ENCODE measurements around the gene SYNDIG1. TPM values are rescaled to one million over a fixed set of nuclear protein-coding genes. Genes with fewer than 3 reads are reported as not detected.

Gene SYNDIG1
- total RNA-seq, 4 donors from 2014 or later = 0.20 to 1.3 (median 0.66) TPM; not detected in 1

GRCh38 chr20:24672181-24672880 is 202.9 kb downstream of the SYNDIG1 start:
- H3K27ac ChIP-seq = no peak overlapping the region
- TF ChIP-seq CTCF (IDR thresholded peaks at IDR 0.05 in 4 of 5, conservative IDR thresholded peaks at IDR 0.05 in 1 of 5) (no peak), POLR2A (IDR thresholded peaks at IDR 0.05) (no peak)
- no peaks in the 10 kb centered on the region for H3K9me3 ChIP-seq
- H3K27me3 ChIP-seq = no peaks in the 10 kb centered on the region
- H3K4me3 ChIP-seq = no peak overlapping the region
- H3K36me3 ChIP-seq = no peaks in the 10 kb centered on the region
- in situ Hi-C loops (cut with MboI; ENCODE audit: low sequenced_read_pairs in 4 of 4) = loop anchor here in 1 of 4 donors (25.0 kb wide), 1 partner anchor 110 kb away; no protein-coding TSS in a partner anchor
- DNase-seq (no peak), ATAC-seq (no peak)
- intact Hi-C loops (cut with DNase I; ENCODE audit: low total_unique reads) = no loop called here
- H3K4me1 ChIP-seq = no peaks in the 10 kb centered on the region

GRCh38 chr20:24672886-24673677 is 203.7 kb downstream of the SYNDIG1 start:
- Histone ChIP-seq H3K4me1 (no peaks in the 10 kb centered on the region), H3K27ac (no peak overlapping the region), H3K4me3 (no peak overlapping the region), H3K9me3 (no peaks in the 10 kb centered on the region), H3K36me3 (no peaks in the 10 kb centered on the region), H3K27me3 (no peaks in the 10 kb centered on the region)
- TF ChIP-seq CTCF (IDR thresholded peaks at IDR 0.05 in 4 of 5, conservative IDR thresholded peaks at IDR 0.05 in 1 of 5) = no peak
- no peak for TF ChIP-seq POLR2A (IDR thresholded peaks at IDR 0.05)
- in situ Hi-C loops (cut with MboI; ENCODE audit: low sequenced_read_pairs in 4 of 4) (loop anchor here in 1 of 4 donors (25.0 kb wide), 1 partner anchor 111 kb away; no protein-coding TSS in a partner anchor), intact Hi-C loops (cut with DNase I; ENCODE audit: low total_unique reads) (no loop called here)
- DNase-seq = no peak
- no peak for ATAC-seq

GRCh38 chr20:24673678-24674570 is 204.5 kb downstream of the SYNDIG1 start:
- H3K9me3 ChIP-seq = no peaks in the 10 kb centered on the region
- no peak overlapping the region for H3K27ac ChIP-seq
- in situ Hi-C loops (cut with MboI; ENCODE audit: low sequenced_read_pairs in 4 of 4) (loop anchor here in 1 of 4 donors (25.0 kb wide), 1 partner anchor 112 kb away; no protein-coding TSS in a partner anchor), intact Hi-C loops (cut with DNase I; ENCODE audit: low total_unique reads) (no loop called here)
- DNase-seq (no peak), ATAC-seq (no peak)
- no peak for TF ChIP-seq CTCF (IDR thresholded peaks at IDR 0.05 in 4 of 5, conservative IDR thresholded peaks at IDR 0.05 in 1 of 5)
- TF ChIP-seq POLR2A (IDR thresholded peaks at IDR 0.05) = no peak
- no peaks in the 10 kb centered on the region for H3K36me3 ChIP-seq
- no peak overlapping the region for H3K4me3 ChIP-seq
- H3K4me1 ChIP-seq = no peaks in the 10 kb centered on the region
- no peaks in the 10 kb centered on the region for H3K27me3 ChIP-seq

GRCh38 chr20:24674921-24675605 is 205.6 kb downstream of the SYNDIG1 start:
- H3K9me3 ChIP-seq = no peaks in the 10 kb centered on the region
- intact Hi-C loops (cut with DNase I; ENCODE audit: low total_unique reads) (no loop called here), in situ Hi-C loops (cut with MboI; ENCODE audit: low sequenced_read_pairs in 4 of 4) (loop anchor here in 1 of 4 donors (25.0 kb wide), 1 partner anchor 113 kb away; no protein-coding TSS in a partner anchor)
- no peaks in the 10 kb centered on the region for H3K36me3 ChIP-seq
- H3K4me1 ChIP-seq = no peaks in the 10 kb centered on the region
- H3K27ac ChIP-seq = no peak overlapping the region
- H3K4me3 ChIP-seq = no peak overlapping the region
- DNase-seq = no peak
- ATAC-seq = no peak
- TF ChIP-seq POLR2A (IDR thresholded peaks at IDR 0.05) (no peak), CTCF (IDR thresholded peaks at IDR 0.05 in 4 of 5, conservative IDR thresholded peaks at IDR 0.05 in 1 of 5) (no peak)
- H3K27me3 ChIP-seq = no peaks in the 10 kb centered on the region

Data from gastrocnemius medialis (tissue), 4 donors.